Mesothelial cell of epicardium (in vitro differentiated cells): ENCODE measurements around the gene FILIP1. TPM values are rescaled to one million over a fixed set of nuclear protein-coding genes. Genes with fewer than 3 reads are reported as not detected.

Experiments used
- DNase-seq, 2 experiments: peaks; one replicate each; pipeline ENCODE4 v3.0.0; 2021; ENCODE audit warnings: low spot score in 2 of 2; ENCODE audit not compliant: unreplicated experiment in 2 of 2
- H3K27ac Mint-ChIP-seq: 2 replicates; pipeline ENCODE4 v1.8.0; 2021; ENCODE audit warnings: mixed read lengths
- H3K27me3 Mint-ChIP-seq: 2 replicates; pipeline ENCODE4 v1.8.0; 2021; ENCODE audit warnings: low read depth, mixed read lengths
- H3K36me3 Mint-ChIP-seq: 2 replicates; pipeline ENCODE4 v1.8.0; 2021; ENCODE audit warnings: mixed read lengths
- H3K4me1 Mint-ChIP-seq: 2 replicates; pipeline ENCODE4 v1.8.0; 2021; ENCODE audit warnings: mixed read lengths
- H3K4me3 Mint-ChIP-seq: 2 replicates; pipeline ENCODE4 v1.8.0; 2021; ENCODE audit warnings: mild to moderate bottlenecking, moderate library complexity, mixed read lengths
- H3K9me3 Mint-ChIP-seq: 2 replicates; pipeline ENCODE4 v1.8.0; 2021; ENCODE audit warnings: mixed read lengths
- CTCF ChIP-seq: fragments of 200-600 bp; sonication (generic); IDR thresholded peaks from one replicate; pipeline ENCODE4 v1.5.0; 2021; ENCODE audit warnings: antibody characterized with exemption; ENCODE audit not compliant: unreplicated experiment
- total RNA-seq: library from RNA; stranded (reverse); gene quantifications from 3 replicates; pipeline ENCODE4 v1.2.1, GENCODE V29; 2021

FILIP1 gene
- total RNA-seq, 1 donor from 2014 or later: 11.3 TPM

DNA sequence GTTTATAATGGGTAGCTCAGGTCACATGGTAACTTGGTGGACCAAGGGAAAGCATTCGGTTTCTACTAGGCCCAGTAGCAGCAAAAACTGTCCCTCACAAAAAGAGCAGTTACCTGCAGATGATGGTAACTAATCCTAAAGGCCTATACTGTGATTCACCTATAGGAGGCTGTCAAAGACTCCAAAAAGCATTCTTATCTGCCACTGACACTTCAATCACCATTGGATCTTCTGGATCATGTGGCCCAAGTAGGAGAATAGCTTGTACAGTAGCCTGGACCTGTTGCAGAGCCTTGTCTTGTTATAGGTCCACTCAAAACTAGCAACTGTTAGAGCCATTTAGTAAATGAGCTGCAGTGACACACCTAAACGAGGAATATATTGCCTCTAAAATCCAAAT is 23.2 kb upstream of the FILIP1 start:
- Mint-ChIP-seq H3K27ac (no peak overlapping the region), H3K36me3 (peaks cover 4% of the 10 kb centered on the region), H3K9me3 (peaks cover 45% of the 10 kb centered on the region), H3K4me3 (no peak overlapping the region), H3K4me1 (peaks cover 2% of the 10 kb centered on the region), H3K27me3 (no peaks in the 10 kb centered on the region)
- no peak for DNase-seq
- TF ChIP-seq CTCF: no peak

GRCh38 chr6:75512591-75512990 is 19.0 kb upstream of the FILIP1 start:
- Mint-ChIP-seq H3K9me3 (peaks cover 28% of the 10 kb centered on the region), H3K4me1 (peaks cover 2% of the 10 kb centered on the region), H3K36me3 (no peaks in the 10 kb centered on the region), H3K27ac (no peak overlapping the region), H3K27me3 (no peaks in the 10 kb centered on the region), H3K4me3 (no peak overlapping the region)
- no peak for DNase-seq
- no peak for TF ChIP-seq CTCF

- H3K4me1 Mint-ChIP-seq: peaks cover 18% of the 10 kb centered on the region
- H3K27ac Mint-ChIP-seq: no peak overlapping the region
- no peaks in the 10 kb centered on the region for H3K27me3 Mint-ChIP-seq
- H3K9me3 Mint-ChIP-seq: peaks cover 14% of the 10 kb centered on the region
- H3K36me3 Mint-ChIP-seq: peaks cover 1% of the 10 kb centered on the region
- no peak for TF ChIP-seq CTCF
- no peak overlapping the region for H3K4me3 Mint-ChIP-seq
- no peak for DNase-seq
Measured at GRCh38 chr6:75505424-75505823, 11.8 kb upstream of the FILIP1 start.

DNA sequence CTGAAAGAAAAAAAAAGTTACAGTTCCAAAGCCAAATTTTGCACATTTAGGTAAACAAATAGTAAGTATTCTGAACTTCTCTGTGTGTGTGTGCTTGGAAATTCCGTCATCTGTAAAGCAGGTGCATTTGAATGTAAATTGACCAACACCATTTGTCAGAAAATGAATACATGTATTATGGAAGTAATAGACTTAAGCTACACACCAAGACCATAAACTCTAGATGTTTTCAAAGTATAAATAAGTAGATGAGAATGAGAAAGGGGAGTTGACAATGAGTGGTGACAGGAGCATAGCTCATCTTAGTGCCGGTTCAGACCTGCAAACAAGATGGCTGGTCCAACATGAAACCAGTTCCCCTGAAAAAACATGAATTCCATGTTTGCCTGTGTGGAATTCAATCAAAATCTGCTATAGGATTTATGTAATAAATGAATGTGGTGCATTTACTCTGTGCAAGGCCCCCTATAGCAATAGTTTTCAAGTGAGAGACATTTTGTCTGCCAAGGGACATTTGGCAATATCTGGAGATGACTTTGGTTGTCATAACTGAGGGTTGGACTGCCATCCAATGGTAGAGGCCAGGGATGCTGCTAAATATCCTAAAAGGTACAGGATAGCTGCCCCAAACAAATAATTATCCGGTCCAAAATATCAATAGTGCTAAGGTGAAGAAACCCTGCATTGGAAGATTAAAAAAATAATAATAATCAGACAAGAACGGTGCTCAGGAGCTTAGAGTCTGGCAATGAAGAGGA is 11.0 kb upstream of the FILIP1 start:
- H3K9me3 Mint-ChIP-seq: peaks cover 14% of the 10 kb centered on the region
- no peak for DNase-seq
- peak overlapping the region; percentile 68 for H3K27ac Mint-ChIP-seq
- no peak for TF ChIP-seq CTCF
- H3K4me3 Mint-ChIP-seq: no peak overlapping the region
- peaks cover 1% of the 10 kb centered on the region for H3K36me3 Mint-ChIP-seq
- H3K27me3 Mint-ChIP-seq: no peaks in the 10 kb centered on the region
- peaks cover 24% of the 10 kb centered on the region for H3K4me1 Mint-ChIP-seq

DNA sequence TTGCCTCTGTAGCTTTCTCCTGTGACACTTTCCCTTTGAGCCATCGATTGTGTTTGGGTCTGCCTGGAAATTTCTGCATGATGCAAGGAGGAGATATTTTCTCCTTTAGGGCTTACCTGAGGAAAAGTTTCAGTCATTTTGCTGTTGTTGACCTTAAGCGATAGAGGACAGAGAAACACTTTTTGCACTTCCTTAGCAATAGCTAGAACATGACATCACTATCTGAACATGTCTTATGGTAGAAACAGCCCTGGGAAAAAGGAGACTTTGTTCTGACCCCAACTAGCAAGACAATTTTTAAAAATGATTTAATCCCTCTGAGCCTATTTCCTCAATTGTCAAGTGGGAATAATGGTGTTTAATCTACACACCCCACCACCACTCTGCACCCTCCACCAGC is 9.7 kb upstream of the FILIP1 start:
- peaks cover 1% of the 10 kb centered on the region for H3K36me3 Mint-ChIP-seq
- peak overlapping the region; percentile 4 for H3K4me3 Mint-ChIP-seq

More for the DNA sequence above, 9.7 kb upstream of the FILIP1 start:
- Mint-ChIP-seq H3K9me3 (peaks cover 14% of the 10 kb centered on the region), H3K4me1 (peaks cover 29% of the 10 kb centered on the region), H3K27me3 (no peaks in the 10 kb centered on the region), H3K27ac (peak overlapping the region; percentile 94)
- TF ChIP-seq CTCF: no peak
- no peak for DNase-seq
